AG10803 (cell line): ENCODE results near the gene RPS19.
"Not testable (repeated sequence)": the region's sequence is repeated elsewhere in the genome, so short reads cannot be mapped to it uniquely, and the experiment has no call there.

ENCODE experiments used
- DNase-seq: peaks from one replicate; pipeline ENCODE4 v3.0.0; 2010; ENCODE audit warnings: low read depth
- H3K4me3 ChIP-seq: 2 replicates; pipeline ENCODE4 v1.5.1; 2011; ENCODE audit warnings: mild to moderate bottlenecking, low read length, control low read depth
- CTCF ChIP-seq: conservative IDR thresholded peaks from 2 replicates; pipeline ENCODE4 v1.5.1; 2011; ENCODE audit warnings: mild to moderate bottlenecking, low read length, control low read depth, inconsistent platforms

Gene RPS19

GRCh38 chr19:41910992-41911888 lies 51.2 kb downstream of the RPS19 start:
- H3K4me3 ChIP-seq: no peak overlapping the region
- no peak for DNase-seq
- no peak for TF ChIP-seq CTCF

- H3K4me3 ChIP-seq: no peak overlapping the region
- TF ChIP-seq CTCF: no peak
- DNase-seq: no peak
Observed at GRCh38 chr19:41911889-41912731, 52.1 kb downstream of the RPS19 start.

- no peak for TF ChIP-seq CTCF
- no peak overlapping the region for H3K4me3 ChIP-seq
- no peak for DNase-seq
Observed at GRCh38 chr19:41912899-41913537, 53.0 kb downstream of the RPS19 start.

GRCh38 chr19:41913538-41914423 lies 53.7 kb downstream of the RPS19 start:
- no peak overlapping the region for H3K4me3 ChIP-seq
- no peak for DNase-seq
- TF ChIP-seq CTCF: no peak

- DNase-seq, H3K4me3 ChIP-seq: not testable (repeated sequence)
Observed at GRCh38 chr19:41914424-41914834, 54.4 kb downstream of the RPS19 start.

- H3K4me3 ChIP-seq: no peak overlapping the region
- DNase-seq: no peak
- TF ChIP-seq CTCF: no peak
Observed at GRCh38 chr19:41915021-41915775, 55.1 kb downstream of the RPS19 start.
